Ecto neural progenitor cell (in vitro differentiated cells): Measurements from ENCODE around the gene FGF5.
"Not testable (repeated sequence)": the region's sequence is repeated elsewhere in the genome, so short reads cannot be mapped to it uniquely, and the experiment has no call there.

Source experiments
- DNase-seq: peaks from one replicate; pipeline ENCODE4 v3.0.0-alpha.2; 2018; ENCODE audit warnings: low spot score

Gene FGF5, protein sequence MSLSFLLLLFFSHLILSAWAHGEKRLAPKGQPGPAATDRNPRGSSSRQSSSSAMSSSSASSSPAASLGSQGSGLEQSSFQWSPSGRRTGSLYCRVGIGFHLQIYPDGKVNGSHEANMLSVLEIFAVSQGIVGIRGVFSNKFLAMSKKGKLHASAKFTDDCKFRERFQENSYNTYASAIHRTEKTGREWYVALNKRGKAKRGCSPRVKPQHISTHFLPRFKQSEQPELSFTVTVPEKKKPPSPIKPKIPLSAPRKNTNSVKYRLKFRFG

DNA sequence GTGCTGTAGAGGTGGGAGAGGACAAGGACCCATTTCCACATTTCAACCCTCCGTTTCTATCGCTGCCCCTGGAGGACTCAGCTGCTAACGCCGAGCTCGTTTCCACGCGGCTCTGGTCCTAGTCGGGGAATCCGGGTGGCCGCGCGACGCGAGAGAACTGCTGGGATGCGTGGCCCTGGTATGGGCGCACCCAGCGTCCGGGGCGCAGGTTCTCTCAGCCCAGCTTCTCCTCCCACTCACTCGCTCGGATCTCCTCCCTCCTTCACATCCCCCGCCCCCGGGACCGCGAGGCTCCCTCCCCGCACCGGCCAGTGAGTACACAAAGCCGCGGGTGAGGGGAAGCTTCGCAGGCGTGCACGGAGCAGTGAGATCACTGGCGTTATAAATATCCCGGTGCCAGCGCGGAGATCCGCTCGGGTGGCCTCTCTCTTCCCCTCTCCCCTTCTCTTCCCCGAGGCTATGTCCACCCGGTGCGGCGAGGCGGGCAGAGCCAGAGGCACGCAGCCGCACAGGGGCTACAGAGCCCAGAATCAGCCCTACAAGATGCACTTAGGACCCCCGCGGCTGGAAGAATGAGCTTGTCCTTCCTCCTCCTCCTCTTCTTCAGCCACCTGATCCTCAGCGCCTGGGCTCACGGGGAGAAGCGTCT is at the start of gene FGF5:
Gene FGF5 (plus strand): TSS at position 412 of the 649 bp plus-strand sequence. CDS start 161 bp downstream, at position 573.
- DNase-seq: peak; percentile 68

- peak; percentile 66 for DNase-seq
These were observed 47.0 kb upstream of the FGF5 start for GRCh38 chr4:80219301-80220025.

DNA sequence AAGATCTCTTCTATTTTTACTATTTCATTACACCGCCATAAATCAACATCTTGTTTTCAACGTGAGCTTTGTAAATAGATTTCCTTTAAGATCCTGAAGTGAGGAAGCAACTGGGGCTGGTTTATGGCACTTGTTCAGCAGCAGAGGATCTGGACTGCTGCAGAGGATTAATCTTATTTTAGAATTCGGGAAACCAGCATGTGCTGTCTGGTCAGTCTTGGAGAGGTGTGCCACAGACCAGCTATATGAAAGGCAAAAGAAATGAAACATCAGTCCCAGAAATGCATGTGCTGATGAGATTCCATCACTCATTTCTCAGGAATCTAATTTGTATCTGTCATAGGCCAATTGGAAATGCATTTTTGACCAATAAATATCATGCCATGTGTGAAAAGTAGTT is 45.8 kb upstream of the FGF5 start:
- no peak for DNase-seq

DNA sequence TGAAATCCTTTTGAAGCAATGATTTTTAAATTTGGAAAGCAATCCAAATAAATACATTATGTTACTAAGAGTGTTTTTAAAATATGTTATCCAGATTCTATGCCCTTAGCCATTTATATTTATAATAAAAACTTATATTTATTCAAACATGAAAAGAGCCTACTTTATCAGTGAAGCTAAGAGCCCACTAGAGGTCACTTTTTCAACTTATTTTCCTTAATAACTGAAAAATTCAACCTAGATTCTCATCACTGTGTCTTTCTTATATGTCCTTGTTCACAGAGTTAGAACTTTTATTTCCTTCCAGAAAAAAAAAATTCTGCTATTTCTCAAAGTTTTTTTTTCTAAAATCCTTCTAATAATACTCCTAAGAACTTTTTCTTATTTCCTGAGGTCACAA is 45.3 kb upstream of the FGF5 start:
- DNase-seq: no peak

- no peak for DNase-seq
These were observed 40.9 kb upstream of the FGF5 start for GRCh38 chr4:80225595-80225994.

DNA sequence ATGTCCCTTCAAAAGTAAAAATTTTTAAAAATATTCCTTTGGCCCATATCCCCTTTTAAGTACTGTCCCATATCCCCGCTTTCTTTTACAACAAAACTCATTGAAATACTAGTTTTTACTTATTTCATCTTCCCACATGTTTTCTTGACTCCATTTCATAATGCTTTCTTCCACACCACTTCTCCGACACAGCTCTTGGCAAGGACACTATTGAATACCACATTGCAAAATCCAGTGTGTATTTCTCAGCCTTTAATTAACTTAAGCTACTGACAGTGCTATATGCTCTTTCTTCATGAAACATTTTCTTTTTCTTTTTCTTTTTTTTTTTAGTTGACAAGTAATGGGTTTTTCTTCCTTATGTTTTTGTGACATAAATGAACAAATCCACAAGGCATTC is 40.4 kb upstream of the FGF5 start:
- no peak for DNase-seq

- no peak for DNase-seq
These were observed 38.0 kb upstream of the FGF5 start for GRCh38 chr4:80228460-80228859.

- no peak for DNase-seq
These were observed 37.3 kb upstream of the FGF5 start for GRCh38 chr4:80229128-80229527.

GRCh38 chr4:80229590-80229989 is 36.9 kb upstream of the FGF5 start:
- DNase-seq: no peak

DNA sequence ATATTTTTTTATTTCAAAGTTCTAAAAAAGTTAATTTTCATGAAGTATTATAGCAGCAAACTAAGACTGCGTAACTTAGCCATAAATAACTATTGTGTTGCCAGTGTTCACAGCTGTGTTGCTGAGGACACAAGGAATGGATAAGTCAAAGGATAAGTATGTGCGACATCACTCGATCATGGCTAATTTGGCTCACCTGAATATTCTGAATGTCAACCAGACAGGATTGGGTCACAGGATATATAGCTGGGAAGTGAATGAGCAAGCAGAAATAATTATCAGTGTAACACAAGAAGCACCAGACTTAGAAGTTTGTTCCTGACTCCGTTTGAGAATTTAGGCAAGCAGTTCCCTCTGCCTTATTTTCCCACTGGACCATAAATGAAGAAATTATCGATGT is 35.3 kb upstream of the FGF5 start:
- DNase-seq: no peak

DNA sequence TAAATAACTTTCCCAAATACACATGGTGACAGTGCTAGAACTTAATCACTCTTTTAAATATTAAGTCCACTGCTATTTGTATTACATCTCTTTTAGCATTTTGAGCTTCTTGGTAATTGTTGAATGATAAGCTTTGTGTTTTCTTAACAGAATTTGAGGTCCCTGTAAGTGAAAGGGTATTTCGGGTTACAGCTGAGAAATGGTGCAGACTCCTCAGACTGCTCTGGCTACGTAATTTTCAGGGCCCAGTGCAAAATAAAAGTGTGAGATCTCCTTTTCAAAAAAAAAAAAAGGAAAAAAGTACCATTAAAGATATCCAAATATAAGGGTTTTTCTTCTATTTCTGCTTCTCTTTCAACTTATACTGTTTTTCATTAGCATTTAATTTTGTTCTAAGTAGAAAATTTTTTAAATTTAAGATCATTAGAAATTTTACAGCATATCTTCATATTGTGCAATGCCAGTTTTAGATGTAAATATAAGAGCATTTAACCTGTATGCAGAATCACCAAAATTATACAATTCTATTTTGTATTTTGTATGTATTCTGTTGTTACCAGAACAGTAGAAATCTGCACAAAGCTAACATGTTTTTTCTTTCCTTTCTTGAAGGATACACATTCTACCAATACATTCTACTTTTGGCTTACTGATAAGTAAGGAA is 33.6 kb upstream of the FGF5 start:
- DNase-seq: no peak

- DNase-seq: no peak
These were observed 33.1 kb upstream of the FGF5 start for GRCh38 chr4:80233390-80233789.

- DNase-seq: no peak
These were observed 31.0 kb upstream of the FGF5 start for GRCh38 chr4:80235451-80235850.

- DNase-seq: no peak
These were observed 28.5 kb upstream of the FGF5 start for GRCh38 chr4:80237992-80238391.

DNA sequence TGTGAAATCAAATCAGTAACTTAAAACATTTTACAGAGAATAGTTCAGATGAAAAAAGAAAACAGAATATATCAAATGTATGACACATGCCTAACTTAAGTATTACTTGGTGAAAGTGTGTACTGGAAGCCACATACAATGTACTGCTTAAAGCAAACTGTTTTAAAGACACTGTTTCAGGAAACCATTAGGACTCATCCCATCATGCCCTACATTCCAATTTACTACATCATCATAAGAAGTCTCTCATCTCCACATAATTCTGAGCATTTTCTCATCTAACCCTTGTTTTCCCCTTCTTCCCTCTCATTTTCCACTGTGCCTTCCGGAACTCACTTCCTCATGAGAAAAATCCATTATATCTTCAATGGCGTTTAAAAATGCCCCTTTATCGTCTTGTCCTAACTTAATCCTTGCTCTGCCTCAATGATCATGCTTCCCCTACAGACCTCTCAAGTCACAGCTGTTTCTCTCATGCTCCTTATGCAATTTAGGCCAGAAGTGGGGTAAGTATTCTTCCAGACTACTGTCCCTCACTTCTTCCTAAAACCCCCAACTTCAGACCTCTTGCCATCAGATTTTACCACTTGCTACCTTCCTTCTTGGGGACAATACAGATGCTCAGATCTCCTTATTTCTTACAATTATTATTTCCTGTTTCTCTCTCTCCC is 26.8 kb upstream of the FGF5 start:
- DNase-seq: no peak

DNA sequence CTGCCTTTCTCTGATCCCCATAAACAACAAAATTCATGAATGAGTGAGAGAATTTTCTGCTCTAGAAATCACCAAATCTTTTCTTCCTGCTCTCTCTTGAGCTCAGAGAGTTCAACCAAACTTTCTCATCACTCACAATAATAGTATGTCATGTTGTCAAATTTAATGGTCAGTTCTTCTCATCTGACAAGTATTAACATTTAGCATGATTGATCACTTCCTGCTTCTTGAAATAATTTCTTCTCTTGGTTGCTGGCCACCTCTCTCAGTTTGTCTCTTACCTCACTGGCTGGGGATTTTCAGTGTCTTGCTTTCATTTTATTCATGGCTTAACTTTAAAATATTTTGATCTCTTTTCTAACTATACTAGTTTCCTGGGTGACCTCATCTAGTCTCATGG is 25.5 kb upstream of the FGF5 start:
- DNase-seq: no peak

DNA sequence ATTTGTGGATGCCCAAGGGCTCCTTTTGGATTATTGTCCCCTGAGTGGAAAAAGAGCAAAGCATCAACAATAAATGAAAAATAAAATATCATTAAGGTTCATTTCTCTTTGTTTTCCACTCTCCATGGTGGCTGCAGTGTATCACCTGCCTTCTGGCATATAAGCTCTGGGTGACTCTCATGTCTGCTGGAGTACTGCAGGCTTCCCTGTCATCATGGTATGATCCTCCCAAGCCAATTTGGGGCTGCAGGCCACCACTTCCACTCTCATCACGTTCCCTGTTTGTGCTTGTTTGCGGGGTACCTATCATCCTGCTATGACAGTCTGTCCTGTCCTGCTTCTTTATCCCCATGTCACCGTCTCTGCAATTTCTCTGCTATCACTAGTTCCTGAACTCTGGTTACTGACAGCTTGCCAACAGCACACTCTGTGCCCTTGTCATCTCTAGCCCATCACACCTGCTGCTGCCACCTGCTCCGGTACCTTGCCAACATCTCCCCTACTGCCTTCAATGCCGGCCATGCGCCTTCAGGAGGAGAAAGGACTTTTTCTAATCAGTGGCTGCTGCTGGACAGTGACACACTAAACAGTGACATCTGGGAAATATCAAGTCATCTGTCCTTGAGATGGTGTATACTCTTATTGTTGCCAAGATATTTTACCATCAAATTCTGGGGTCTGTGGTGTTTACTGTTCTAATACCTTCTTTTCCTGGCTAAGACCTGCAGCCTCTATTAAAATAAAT is 23.0 kb upstream of the FGF5 start:
- DNase-seq: no peak

- not testable (repeated sequence) for DNase-seq
These were observed 19.0 kb upstream of the FGF5 start for GRCh38 chr4:80247484-80247883.

- DNase-seq: no peak
These were observed 17.3 kb upstream of the FGF5 start for GRCh38 chr4:80249144-80249543.

GRCh38 chr4:80252427-80252826 is 14.0 kb upstream of the FGF5 start:
- DNase-seq: no peak

GRCh38 chr4:80252953-80253352 is 13.5 kb upstream of the FGF5 start:
- DNase-seq: no peak
